Karpas-422 (cell line): ENCODE data around the gene NLRC5. TPM values are rescaled to one million over a fixed set of nuclear protein-coding genes. Genes with fewer than 3 reads are reported as not detected.

Experiments
- DNase-seq: peaks from one replicate; pipeline ENCODE4 v3.0.0-alpha.2; 2015
- H2AFZ ChIP-seq: fragments of 200-600 bp; sonication (generic); 2 replicates; pipeline ENCODE4 v1.6.1; 2014; ENCODE audit warnings: antibody characterized with exemption, low read length, mixed read lengths
- H3K27ac ChIP-seq: fragments of 200-600 bp; sonication (generic); 2 replicates; pipeline ENCODE4 v1.5.1; 2014; ENCODE audit warnings: mild to moderate bottlenecking, low read length, moderate library complexity
- H3K27me3 ChIP-seq: fragments of 200-600 bp; sonication (generic); 2 replicates; pipeline ENCODE4 v1.6.1; 2014; ENCODE audit warnings: low read length, mixed read lengths
- H3K36me3 ChIP-seq: fragments of 200-600 bp; sonication (generic); 2 replicates; pipeline ENCODE4 v1.6.1; 2014; ENCODE audit warnings: low read length, mixed read lengths; ENCODE audit not compliant: insufficient read depth
- H3K4me1 ChIP-seq: fragments of 200-600 bp; sonication (generic); 2 replicates; pipeline ENCODE4 v1.6.1; 2014; ENCODE audit warnings: mild to moderate bottlenecking, low read length, mixed read lengths
- H3K4me2 ChIP-seq: fragments of 200-600 bp; sonication (generic); 2 replicates; pipeline ENCODE4 v1.6.1; 2014; ENCODE audit warnings: low read length, low read depth, mild to moderate bottlenecking; ENCODE audit not compliant: poor library complexity, severe bottlenecking
- H3K4me3 ChIP-seq: fragments of 200-600 bp; sonication (generic); 2 replicates; pipeline ENCODE4 v1.5.1; 2014; ENCODE audit warnings: mild to moderate bottlenecking, antibody characterized with exemption, low read length, mixed read lengths
- H3K79me2 ChIP-seq: fragments of 200-600 bp; sonication (generic); 2 replicates; pipeline ENCODE4 v1.6.1; 2014; ENCODE audit warnings: mild to moderate bottlenecking, low read length, mixed read lengths
- H3K9ac ChIP-seq: fragments of 200-600 bp; sonication (generic); 2 replicates; pipeline ENCODE4 v1.6.0; 2014; ENCODE audit warnings: low read length
- H3K9me2 ChIP-seq: fragments of 200-600 bp; sonication (generic), shearing (Covaris generic); replicated peaks from 2 replicates; pipeline ENCODE4 v1.6.0; 2014; ENCODE audit warnings: mild to moderate bottlenecking, low read length, moderate library complexity; ENCODE audit not compliant: insufficient read depth
- H3K9me3 ChIP-seq: fragments of 300-700, 200-600 bp; sonication (generic); 2 replicates; pipeline ENCODE4 v1.6.1; 2014; ENCODE audit warnings: low read length, mixed read lengths
- H4K20me1 ChIP-seq: fragments of 200-600 bp; sonication (generic); 2 replicates; pipeline ENCODE4 v1.6.1; 2014; ENCODE audit warnings: mild to moderate bottlenecking, antibody characterized with exemption, low read length, low read depth; ENCODE audit not compliant: insufficient read depth
- total RNA-seq: library from RNA; depleted of rRNA; stranded (reverse); fragments of >200 nt; shearing (Covaris generic); gene quantifications from 2 replicates; pipeline ENCODE4 v1.2.3, GENCODE V29; 2014; ENCODE audit warnings: low replicate concordance

NLRC5 gene
- total RNA-seq, 1 experiment from 2014 or later: 116 TPM

GRCh38 chr16:57081744-57082143 lies 92.4 kb downstream of the NLRC5 start:
- Histone ChIP-seq H3K36me3 (no peaks in the 10 kb centered on the region), H4K20me1 (no peaks in the 10 kb centered on the region), H3K9me2 (no peaks in the 10 kb centered on the region), H3K9me3 (no peaks in the 10 kb centered on the region), H3K9ac (no peak overlapping the region), H3K27ac (no peak overlapping the region), H2AFZ (no peak overlapping the region), H3K4me2 (no peak overlapping the region), H3K4me1 (peaks cover 23% of the 10 kb centered on the region), H3K4me3 (no peak overlapping the region), H3K79me2 (no peaks in the 10 kb centered on the region), H3K27me3 (no peaks in the 10 kb centered on the region)
- DNase-seq: no peak

- no peak overlapping the region for H3K4me2 ChIP-seq
- H4K20me1 ChIP-seq: no peaks in the 10 kb centered on the region
- H3K9me3 ChIP-seq: no peaks in the 10 kb centered on the region
- H3K9me2 ChIP-seq: no peaks in the 10 kb centered on the region
- no peak overlapping the region for H2AFZ ChIP-seq
- no peak for DNase-seq
- H3K79me2 ChIP-seq: no peaks in the 10 kb centered on the region
- no peaks in the 10 kb centered on the region for H3K36me3 ChIP-seq
- peaks cover 30% of the 10 kb centered on the region for H3K4me1 ChIP-seq
- no peak overlapping the region for H3K9ac ChIP-seq
- H3K27ac ChIP-seq: no peak overlapping the region
- no peak overlapping the region for H3K4me3 ChIP-seq
- H3K27me3 ChIP-seq: no peaks in the 10 kb centered on the region
Observed at GRCh38 chr16:57082664-57083063, 93.3 kb downstream of the NLRC5 start.

- no peak overlapping the region for H3K4me3 ChIP-seq
- no peaks in the 10 kb centered on the region for H3K27me3 ChIP-seq
- H3K36me3 ChIP-seq: no peaks in the 10 kb centered on the region
- no peak for DNase-seq
- no peaks in the 10 kb centered on the region for H3K9me2 ChIP-seq
- H2AFZ ChIP-seq: no peak overlapping the region
- H4K20me1 ChIP-seq: no peaks in the 10 kb centered on the region
- no peaks in the 10 kb centered on the region for H3K9me3 ChIP-seq
- no peaks in the 10 kb centered on the region for H3K79me2 ChIP-seq
- 0 out of 2 replicates have a peak overlapping the region, but pooled peaks have one; percentile 11 for H3K27ac ChIP-seq
- H3K9ac ChIP-seq: no peak overlapping the region
- H3K4me1 ChIP-seq: peaks cover 30% of the 10 kb centered on the region
- H3K4me2 ChIP-seq: no peak overlapping the region
Observed at GRCh38 chr16:57083485-57084126, 94.2 kb downstream of the NLRC5 start.

- Histone ChIP-seq H4K20me1 (no peaks in the 10 kb centered on the region), H3K9ac (no peak overlapping the region; the same call in 1 of the 2 replicates), H3K9me2 (no peaks in the 10 kb centered on the region)
Observed at GRCh38 chr16:57084257-57084770, 95.0 kb downstream of the NLRC5 start.

GRCh38 chr16:57084996-57085395 lies 95.6 kb downstream of the NLRC5 start:
- no peaks in the 10 kb centered on the region for H3K79me2 ChIP-seq
- H3K27ac ChIP-seq: no peak overlapping the region
- H3K4me1 ChIP-seq: peaks cover 30% of the 10 kb centered on the region

More at GRCh38 chr16:57084257-57084770, 95.0 kb downstream of the NLRC5 start:
- Histone ChIP-seq H2AFZ (peak overlapping the region; percentile 57; the same call in 1 of the 2 replicates), H3K27me3 (no peaks in the 10 kb centered on the region), H3K4me2 (no peak overlapping the region), H3K27ac (0 out of 2 replicates have a peak overlapping the region, but pooled peaks have one; percentile 11), H3K4me3 (no peak overlapping the region), H3K4me1 (peaks cover 30% of the 10 kb centered on the region), H3K79me2 (no peaks in the 10 kb centered on the region), H3K9me3 (no peaks in the 10 kb centered on the region), H3K36me3 (no peaks in the 10 kb centered on the region)
- DNase-seq: peak; percentile 92

GRCh38 chr16:57087003-57087402 lies 97.6 kb downstream of the NLRC5 start:
- Histone ChIP-seq H3K4me3 (no peak overlapping the region), H3K4me1 (peaks cover 32% of the 10 kb centered on the region), H4K20me1 (no peaks in the 10 kb centered on the region), H3K9me3 (no peaks in the 10 kb centered on the region), H2AFZ (no peak overlapping the region), H3K79me2 (no peaks in the 10 kb centered on the region), H3K27ac (no peak overlapping the region), H3K27me3 (no peaks in the 10 kb centered on the region), H3K4me2 (peak overlapping the region; percentile 13), H3K36me3 (no peaks in the 10 kb centered on the region), H3K9ac (no peak overlapping the region), H3K9me2 (no peaks in the 10 kb centered on the region)
- peak; percentile 68 for DNase-seq

More at GRCh38 chr16:57084996-57085395, 95.6 kb downstream of the NLRC5 start:
- Histone ChIP-seq H4K20me1 (no peaks in the 10 kb centered on the region), H3K9me2 (no peaks in the 10 kb centered on the region), H3K4me2 (no peak overlapping the region), H2AFZ (no peak overlapping the region), H3K4me3 (no peak overlapping the region), H3K36me3 (no peaks in the 10 kb centered on the region), H3K9ac (no peak overlapping the region), H3K27me3 (no peaks in the 10 kb centered on the region), H3K9me3 (no peaks in the 10 kb centered on the region)
- DNase-seq: no peak

GRCh38 chr16:57089406-57089805 lies 100.0 kb downstream of the NLRC5 start:
- H3K4me3 ChIP-seq: no peak overlapping the region
- H3K27ac ChIP-seq: no peak overlapping the region
- no peak overlapping the region for H3K9ac ChIP-seq
- H4K20me1 ChIP-seq: peaks cover 3% of the 10 kb centered on the region; the same call in 1 of the 2 replicates
- no peaks in the 10 kb centered on the region for H3K9me2 ChIP-seq
- H2AFZ ChIP-seq: no peak overlapping the region
- H3K27me3 ChIP-seq: no peaks in the 10 kb centered on the region
- no peaks in the 10 kb centered on the region for H3K79me2 ChIP-seq
- no peaks in the 10 kb centered on the region for H3K9me3 ChIP-seq
- no peak for DNase-seq
- H3K36me3 ChIP-seq: no peaks in the 10 kb centered on the region
- H3K4me2 ChIP-seq: no peak overlapping the region
- H3K4me1 ChIP-seq: peaks cover 31% of the 10 kb centered on the region

- Histone ChIP-seq H3K4me1 (peaks cover 21% of the 10 kb centered on the region), H3K9me3 (no peaks in the 10 kb centered on the region), H3K27ac (no peak overlapping the region), H3K4me2 (peak overlapping the region; percentile 69), H3K9me2 (no peaks in the 10 kb centered on the region), H3K4me3 (no peak overlapping the region; the same call in 1 of the 2 replicates), H3K27me3 (no peaks in the 10 kb centered on the region), H3K79me2 (no peaks in the 10 kb centered on the region), H4K20me1 (peaks cover 3% of the 10 kb centered on the region; the same call in 1 of the 2 replicates), H3K36me3 (no peaks in the 10 kb centered on the region), H3K9ac (no peak overlapping the region), H2AFZ (no peak overlapping the region)
- no peak for DNase-seq
Observed at GRCh38 chr16:57091200-57091974, 102.0 kb downstream of the NLRC5 start.
